ENCODE data around the gene PHKG1. TPM values are rescaled to one million over a fixed set of nuclear protein-coding genes. Genes with fewer than 3 reads are reported as not detected.
"Not testable (repeated sequence)": the region's sequence is repeated elsewhere in the genome, so short reads cannot be mapped to it uniquely, and the experiment has no call there.

PHKG1 gene
- polyA plus RNA-seq, 3 donors: 1.0 to 3.0 (median 2.6) TPM

GRCh38 chr7:56086761-56087160 is 6.0 kb downstream of the PHKG1 start:
- DNase-seq: no peak

- DNase-seq: no peak
These were observed 9.5 kb downstream of the PHKG1 start for GRCh38 chr7:56083150-56083785.

GRCh38 chr7:56081626-56082340 is 11.0 kb downstream of the PHKG1 start:
- DNase-seq: no peak

GRCh38 chr7:56080726-56081435 is 11.9 kb downstream of the PHKG1 start:
- not testable (repeated sequence) for DNase-seq

- no peak for DNase-seq
These were observed 13.1 kb downstream of the PHKG1 start for GRCh38 chr7:56079450-56080185.

- no peak for DNase-seq
These were observed 14.6 kb downstream of the PHKG1 start for GRCh38 chr7:56078196-56078595.

- DNase-seq: no peak
These were observed 15.1 kb downstream of the PHKG1 start for GRCh38 chr7:56077681-56078080.

- DNase-seq: peak; percentile 80
These were observed 18.4 kb downstream of the PHKG1 start for GRCh38 chr7:56074371-56074791.

- not testable (repeated sequence) for DNase-seq
These were observed 26.4 kb downstream of the PHKG1 start for GRCh38 chr7:56066376-56066775.

GRCh38 chr7:56063882-56064625 is 28.7 kb downstream of the PHKG1 start, which contains the start of gene SUMF2:
TSS of gene SUMF2 (plus strand) at chr7:56064286. CDS start at chr7:56064312, 26 bp downstream.
- DNase-seq: peak; percentile 90

- DNase-seq: no peak
These were observed 29.3 kb downstream of the PHKG1 start for GRCh38 chr7:56063500-56063881.

GRCh38 chr7:56062382-56062781 is 30.4 kb downstream of the PHKG1 start:
- DNase-seq: no peak

- DNase-seq: no peak
These were observed 38.8 kb downstream of the PHKG1 start for GRCh38 chr7:56053993-56054392.

- DNase-seq: no peak
These were observed 39.4 kb downstream of the PHKG1 start for GRCh38 chr7:56053379-56053778.

- DNase-seq: peak; percentile 98
These were observed 41.2 kb downstream of the PHKG1 start, which contains the start of the genes CCT6A and PSPH for GRCh38 chr7:56051339-56052191. TSS of gene CCT6A (plus strand) at chr7:56051765. CDS start at chr7:56051849, 84 bp downstream. TSS of gene PSPH (minus strand) at chr7:56051444. CDS start at chr7:56021212, 30,232 bp downstream.

- no peak for DNase-seq
These were observed 41.8 kb downstream of the PHKG1 start for GRCh38 chr7:56051053-56051338.

- DNase-seq: not testable (repeated sequence)
These were observed 44.0 kb downstream of the PHKG1 start for GRCh38 chr7:56048763-56049162.

- DNase-seq: no peak
These were observed 44.5 kb downstream of the PHKG1 start for GRCh38 chr7:56048245-56048644.

GRCh38 chr7:56047446-56048116 is 45.2 kb downstream of the PHKG1 start:
- DNase-seq: not testable (repeated sequence)
